A673 (cell line): ENCODE data around the gene LRRC18.

Source experiments
- EZH2 ChIP-seq: fragments of 200-600 bp; sonication (generic); IDR thresholded peaks from 2 replicates; pipeline ENCODE4 v1.6.1; 2017; ENCODE audit warnings: borderline replicate concordance, low read depth, mild to moderate bottlenecking, mixed read lengths, antibody characterized with exemption, low read length; ENCODE audit not compliant: poor library complexity, severe bottlenecking
- TF ChIP-seq, protein P1 (sequence below): fragments of 300-800, 200-600 bp; sonication (generic); conservative IDR thresholded peaks from 2 replicates; pipeline ENCODE4 v1.5.1; 2017; ENCODE audit warnings: low read depth, mild to moderate bottlenecking, antibody characterized with exemption, low read length, moderate library complexity, mixed read lengths

GRCh38 chr10:48882881-48883280 lies 56.8 kb downstream of the LRRC18 start:
- TF ChIP-seq, protein P1, sequence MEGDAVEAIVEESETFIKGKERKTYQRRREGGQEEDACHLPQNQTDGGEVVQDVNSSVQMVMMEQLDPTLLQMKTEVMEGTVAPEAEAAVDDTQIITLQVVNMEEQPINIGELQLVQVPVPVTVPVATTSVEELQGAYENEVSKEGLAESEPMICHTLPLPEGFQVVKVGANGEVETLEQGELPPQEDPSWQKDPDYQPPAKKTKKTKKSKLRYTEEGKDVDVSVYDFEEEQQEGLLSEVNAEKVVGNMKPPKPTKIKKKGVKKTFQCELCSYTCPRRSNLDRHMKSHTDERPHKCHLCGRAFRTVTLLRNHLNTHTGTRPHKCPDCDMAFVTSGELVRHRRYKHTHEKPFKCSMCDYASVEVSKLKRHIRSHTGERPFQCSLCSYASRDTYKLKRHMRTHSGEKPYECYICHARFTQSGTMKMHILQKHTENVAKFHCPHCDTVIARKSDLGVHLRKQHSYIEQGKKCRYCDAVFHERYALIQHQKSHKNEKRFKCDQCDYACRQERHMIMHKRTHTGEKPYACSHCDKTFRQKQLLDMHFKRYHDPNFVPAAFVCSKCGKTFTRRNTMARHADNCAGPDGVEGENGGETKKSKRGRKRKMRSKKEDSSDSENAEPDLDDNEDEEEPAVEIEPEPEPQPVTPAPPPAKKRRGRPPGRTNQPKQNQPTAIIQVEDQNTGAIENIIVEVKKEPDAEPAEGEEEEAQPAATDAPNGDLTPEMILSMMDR = no peak
- no peak for TF ChIP-seq EZH2
